ENCODE data around the gene CTIF. TPM values are rescaled to one million over a fixed set of nuclear protein-coding genes. Genes with fewer than 3 reads are reported as not detected.
A peak's percentile ranks its signal among the peaks of the same experiment; 100 is the strongest.

Gene CTIF
- polyA plus RNA-seq, 10 donors: 25.4 to 43.6 (median 34.2) TPM

DNA sequence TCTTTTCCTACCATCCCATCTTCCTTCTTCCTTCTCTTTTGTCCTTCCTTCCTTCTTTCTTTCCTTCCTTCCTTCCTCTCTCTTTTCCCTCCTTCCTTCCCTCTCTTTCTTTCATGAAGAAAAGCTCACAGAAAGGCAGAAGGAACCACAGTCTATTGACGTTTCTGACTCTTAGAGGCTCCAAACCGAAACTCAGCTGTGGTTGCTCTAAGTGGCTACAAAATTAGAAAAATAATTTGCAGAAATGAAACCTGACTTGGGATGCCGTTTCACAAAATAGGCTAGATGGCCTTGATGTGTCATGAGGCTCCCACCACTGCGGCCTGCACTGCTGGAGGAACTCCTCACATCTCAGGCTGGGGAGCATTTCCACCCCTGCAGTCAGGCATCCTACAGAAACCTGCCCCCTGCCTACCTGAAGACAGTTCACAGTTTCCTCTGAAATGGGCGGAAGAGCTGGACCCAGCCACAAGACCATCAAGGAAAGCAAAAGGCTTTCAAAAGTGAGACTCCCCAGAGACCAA, 246.3 kb downstream of the CTIF start:
- DNase-seq: no peak

DNA sequence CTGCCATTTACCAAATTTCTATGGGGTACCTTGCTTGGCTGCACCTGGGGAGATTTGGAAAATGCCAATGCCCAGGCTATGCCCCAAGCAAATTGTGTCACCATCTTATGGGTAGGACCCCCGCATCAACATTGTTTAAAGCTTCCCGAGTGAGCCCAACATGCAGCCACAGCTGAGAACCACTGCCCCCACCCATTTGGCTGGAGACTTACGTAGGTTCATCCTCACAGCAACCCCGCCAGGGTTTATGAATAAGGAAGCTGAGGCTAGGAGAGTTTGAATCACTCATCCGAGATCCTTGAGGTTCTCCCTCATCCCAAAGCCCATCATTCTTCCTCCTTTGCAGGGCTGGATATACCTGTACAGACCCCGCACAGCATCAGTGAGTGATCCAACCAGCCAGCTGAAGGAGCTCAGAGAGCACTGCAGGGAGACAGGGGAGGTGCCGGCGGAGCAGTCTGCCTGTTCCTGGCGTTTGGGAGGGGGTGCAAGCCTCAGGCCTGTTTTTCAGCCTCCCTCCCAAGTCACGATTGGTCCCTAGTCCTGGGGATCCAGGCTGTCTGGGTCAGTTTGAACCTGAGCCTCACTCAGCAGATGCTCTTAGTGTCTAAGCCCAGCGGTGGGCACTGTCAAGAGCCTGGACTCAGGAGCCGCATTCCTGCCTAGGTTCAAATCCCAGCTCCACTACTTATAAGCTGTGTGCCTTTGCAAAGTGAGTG, 247.1 kb downstream of the CTIF start:
- DNase-seq: no peak

GRCh38 chr18:48786455-48787202, 247.8 kb downstream of the CTIF start:
- no peak for DNase-seq

DNA sequence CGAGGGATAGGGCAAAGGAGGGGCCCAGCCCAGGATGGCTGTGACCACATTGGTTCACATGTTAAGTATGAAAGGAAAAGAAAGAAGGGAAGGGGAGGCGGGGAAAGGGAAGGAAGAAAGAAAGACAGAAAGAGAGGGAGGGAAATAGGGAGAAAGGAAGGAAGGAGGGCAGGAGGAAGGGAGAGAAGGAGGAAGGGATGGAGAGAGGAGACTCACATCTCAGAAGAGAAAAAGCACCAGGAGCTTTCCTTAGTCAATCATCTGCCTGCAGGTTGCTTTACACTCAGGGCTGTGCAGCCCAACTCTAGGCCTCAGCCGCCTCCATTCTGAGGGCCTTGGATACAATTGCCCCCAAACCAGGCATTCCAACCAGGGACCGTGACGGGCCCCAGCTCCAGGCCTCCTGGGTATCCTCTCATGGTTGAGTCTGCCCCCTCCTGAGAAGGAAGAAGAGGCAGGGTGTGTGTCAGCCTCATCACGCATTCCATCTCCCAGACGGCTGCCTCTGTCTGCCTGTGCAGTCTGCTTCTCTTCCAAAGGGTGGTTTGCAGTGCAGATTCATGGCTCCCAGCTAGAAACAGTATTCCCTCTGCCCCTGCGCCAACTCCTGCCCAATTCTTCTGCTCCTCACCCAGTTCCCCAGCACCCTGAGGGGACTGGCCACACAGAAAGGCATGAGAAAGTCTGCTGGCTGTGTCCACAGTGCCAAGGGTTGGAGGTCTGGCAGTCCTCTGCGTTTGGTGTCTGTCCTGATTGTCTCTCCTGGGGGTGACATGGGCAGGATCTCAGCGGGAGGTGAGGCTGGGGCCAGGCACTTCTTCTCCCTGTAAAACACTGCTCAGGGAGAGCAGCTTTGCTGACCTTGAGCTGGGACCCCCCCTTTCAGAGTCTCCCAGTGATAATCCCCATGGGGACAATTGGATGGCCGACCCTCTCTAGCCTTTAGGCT, 248.6 kb downstream of the CTIF start:
- no peak for DNase-seq

DNA sequence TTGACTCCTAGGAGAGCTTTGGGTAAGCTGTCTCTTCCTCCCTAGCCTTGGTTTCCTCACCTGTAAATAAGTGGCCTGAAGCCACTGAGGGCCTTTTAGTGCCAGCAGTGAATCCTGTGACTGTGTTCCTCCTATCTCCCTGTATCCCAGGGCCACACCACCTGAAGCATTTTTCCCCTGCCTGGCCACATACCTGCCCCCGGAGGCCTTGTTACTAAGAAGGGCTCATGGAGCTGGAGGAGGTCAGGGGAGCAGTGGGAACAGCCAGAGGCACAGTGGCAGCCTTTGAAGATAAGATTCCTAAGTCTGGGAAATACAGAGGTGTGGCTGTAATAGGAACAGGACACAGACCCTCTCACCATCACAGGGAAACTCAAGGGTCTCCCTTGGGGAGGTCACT, 249.5 kb downstream of the CTIF start:
- DNase-seq: no peak

- DNase-seq: no peak
Measured at GRCh38 chr18:48789259-48789812, 250.5 kb downstream of the CTIF start.

- peak in 1 of 3 donors; percentile 65 for DNase-seq
Measured at GRCh38 chr18:48790226-48790863, 251.5 kb downstream of the CTIF start.

- no peak for DNase-seq
Measured at GRCh38 chr18:48790869-48791635, 252.2 kb downstream of the CTIF start.

- DNase-seq: no peak
Measured at GRCh38 chr18:48791636-48792105, 252.8 kb downstream of the CTIF start.

GRCh38 chr18:48792141-48792540, 253.3 kb downstream of the CTIF start:
- DNase-seq: no peak

GRCh38 chr18:48792611-48793380, 254.0 kb downstream of the CTIF start:
- no peak for DNase-seq

DNA sequence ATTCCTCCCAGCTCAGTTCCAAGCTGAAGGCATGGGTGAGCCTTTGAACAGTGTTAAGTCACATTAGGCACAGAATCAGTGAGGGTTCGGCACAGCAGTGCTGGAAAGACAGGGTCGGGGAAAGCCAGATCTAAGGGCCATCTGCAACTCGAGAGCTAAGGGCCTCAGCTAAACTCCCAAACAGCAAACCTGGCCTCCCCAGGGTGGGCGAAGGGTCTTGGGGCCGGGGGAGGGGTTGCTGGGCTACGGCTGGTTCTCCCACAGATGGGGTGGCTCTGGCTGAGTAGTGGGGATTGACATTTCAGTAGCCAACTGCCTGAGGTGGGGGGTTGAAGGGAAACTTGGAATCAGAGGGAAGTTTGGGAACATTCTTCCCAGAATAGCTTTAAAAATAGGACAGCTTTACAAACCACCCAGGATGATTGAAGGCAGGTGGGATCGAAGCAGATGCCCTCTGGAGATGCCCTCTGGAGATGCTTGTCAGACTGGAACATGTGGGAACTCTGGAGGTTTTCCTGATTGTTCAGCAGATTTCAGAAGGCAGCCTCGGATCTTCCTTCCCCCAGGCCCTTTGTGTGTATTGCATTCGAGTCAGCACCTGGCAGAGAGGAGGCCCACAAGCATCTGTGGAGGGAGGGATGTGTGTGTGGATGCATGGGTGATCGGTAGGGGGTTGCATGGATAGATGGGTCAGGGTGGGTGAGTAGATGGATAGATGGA, 255.6 kb downstream of the CTIF start:
- DNase-seq: no peak

DNA sequence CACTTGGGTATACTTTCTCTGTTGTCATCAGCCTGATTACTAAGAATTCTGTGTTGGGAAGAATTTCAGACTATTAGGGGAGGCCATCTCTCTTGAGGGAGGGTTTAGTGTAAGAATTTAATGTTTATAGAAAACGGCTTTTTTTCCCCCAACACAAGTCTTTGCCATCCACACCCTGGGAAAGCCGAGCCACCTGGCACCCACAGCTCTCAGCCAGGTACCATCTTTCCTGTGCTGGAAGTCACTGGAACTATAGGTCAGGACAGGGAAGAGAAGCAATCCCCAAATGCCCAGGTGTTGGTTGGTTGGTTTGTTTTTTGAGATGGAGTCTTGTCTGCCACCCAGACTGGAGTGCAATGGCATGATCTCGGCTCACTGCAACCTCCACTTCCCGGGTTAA, 256.9 kb downstream of the CTIF start:
- no peak for DNase-seq

GRCh38 chr18:48796491-48797205, 257.8 kb downstream of the CTIF start:
- DNase-seq: no peak

DNA sequence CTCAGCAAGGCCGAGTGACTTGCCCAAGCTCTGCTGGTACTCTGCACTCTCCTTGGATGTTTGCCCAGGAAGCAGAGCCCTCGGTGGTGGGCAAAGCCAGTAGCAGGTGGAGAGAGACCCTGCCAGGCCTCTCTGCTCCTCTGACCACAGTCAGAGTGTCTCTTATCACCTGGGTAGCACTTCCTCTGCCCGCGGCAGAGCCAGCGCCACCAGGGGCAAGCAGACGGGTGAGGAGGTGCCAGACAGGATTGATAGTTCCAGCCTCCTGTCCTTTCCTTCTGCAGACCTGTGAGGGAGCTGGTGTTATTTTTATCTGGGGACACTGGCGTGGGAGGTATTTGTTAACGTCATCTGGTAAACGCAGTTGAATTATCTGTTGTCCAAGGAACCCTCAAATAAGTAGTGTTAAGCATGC, 259.0 kb downstream of the CTIF start:
- no peak for DNase-seq

DNA sequence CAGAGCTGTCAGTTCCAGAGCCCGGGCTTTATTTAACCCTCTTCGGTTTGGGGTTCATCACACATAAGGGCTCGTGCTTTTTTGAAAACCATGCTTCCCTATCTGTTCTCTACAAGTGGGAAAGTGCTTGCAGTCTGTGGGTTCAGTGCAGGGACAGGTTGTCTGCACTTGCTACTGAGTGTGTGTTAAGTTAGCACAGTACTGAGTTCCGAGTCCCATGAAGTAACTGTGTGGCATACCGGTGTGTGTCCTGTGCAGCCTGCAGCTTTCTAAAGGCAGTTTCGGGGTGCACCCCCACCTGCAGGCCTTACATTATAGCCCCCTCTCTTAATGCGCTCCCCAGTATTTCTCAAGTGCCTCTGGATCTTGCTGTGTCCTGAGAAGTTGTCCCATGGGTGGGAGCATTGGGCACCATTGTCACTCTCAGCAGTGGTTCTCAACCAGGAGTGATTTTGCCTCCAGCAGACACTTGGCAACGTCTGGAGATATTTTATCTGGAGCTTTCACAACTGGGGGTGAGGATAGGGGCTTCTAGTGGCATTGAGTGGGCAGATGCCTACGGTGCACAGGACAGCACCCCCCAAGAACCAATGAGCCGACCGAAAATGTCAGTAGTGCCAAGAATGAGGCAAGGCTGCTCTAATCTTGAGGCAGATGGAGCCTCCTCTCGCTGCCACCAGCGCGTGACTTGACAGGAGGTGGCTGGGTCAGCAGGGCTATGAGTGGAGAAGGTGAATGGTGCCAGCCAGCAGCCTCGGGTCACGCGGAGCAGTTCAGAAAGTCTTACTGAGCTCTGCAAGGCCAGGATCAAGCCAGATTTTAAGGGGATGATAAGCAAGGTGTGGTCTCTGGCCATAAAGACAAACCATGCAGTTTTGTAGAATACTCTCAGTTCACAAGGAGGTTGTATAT, 259.8 kb downstream of the CTIF start:
- DNase-seq: no peak
